H1 (cell line): ENCODE measurements around the gene SPIRE1. TPM values are rescaled to one million over a fixed set of nuclear protein-coding genes. Genes with fewer than 3 reads are reported as not detected.

Experiments
- CTCF ChIA-PET: fragments of 300-600 bp; sonication (Branson Sonifier 250); formaldehyde crosslinking; loops from one replicate; lab custom pipeline; 2021; ENCODE audit not compliant: partially characterized antibody; lab: Charles Lee
- POLR2A ChIA-PET: fragments of 300-600 bp; sonication (Branson Sonifier 250); formaldehyde crosslinking; loops from one replicate; lab custom pipeline; 2021; ENCODE audit warnings: inconsistent platforms; ENCODE audit not compliant: partially characterized antibody; lab: Charles Lee
- DNase-seq, 2 experiments: peaks; one replicate each; pipeline versions ENCODE4 v3.0.0 to v3.0.0-alpha.2; 2010 to 2022; ENCODE audit warnings: low spot score in 2 of 2, low read depth in 1 of 2, mixed read lengths in 1 of 2
- FAIRE-seq: peaks from 2 replicates; lab custom pipeline; 2011; peaks lifted over from hg19 to GRCh38; lab: Jason Lieb, UNC
- H2AFZ ChIP-seq: 2 replicates; pipeline ENCODE4 v1.8.1; 2012; ENCODE audit warnings: low read length, inconsistent platforms
- H2AK5ac ChIP-seq: 2 replicates; pipeline ENCODE4 v1.6.1; 2013; ENCODE audit warnings: low read depth, low read length
- H2BK120ac ChIP-seq: replicated peaks from 2 replicates; pipeline ENCODE3; 2013; ENCODE audit warnings: low read depth, low read length, inconsistent platforms
- H2BK12ac ChIP-seq: 2 replicates; pipeline ENCODE4 v1.6.1; 2013; ENCODE audit warnings: low read depth, low read length
- H2BK15ac ChIP-seq: 2 replicates; pipeline ENCODE4 v1.6.1; 2013; ENCODE audit warnings: low read length
- H2BK20ac ChIP-seq: 2 replicates; pipeline ENCODE4 v1.6.1; 2013; ENCODE audit warnings: low read length
- H2BK5ac ChIP-seq: 2 replicates; pipeline ENCODE4 v1.6.1; 2013; ENCODE audit warnings: low read depth, low read length
- H3K14ac ChIP-seq: 2 replicates; pipeline ENCODE4 v1.6.1; 2013; ENCODE audit warnings: inconsistent platforms; ENCODE audit not compliant: insufficient read length
- H3K18ac ChIP-seq: 2 replicates; pipeline ENCODE4 v1.6.1; 2013; ENCODE audit warnings: low read length; ENCODE audit errors: extremely low read depth
- H3K23ac ChIP-seq: 2 replicates; pipeline ENCODE4 v1.6.1; 2013; ENCODE audit warnings: inconsistent platforms; ENCODE audit not compliant: insufficient read length
- H3K23me2 ChIP-seq: 2 replicates; pipeline ENCODE4 v1.6.1; 2013; ENCODE audit warnings: low read depth, low read length
- H3K27ac ChIP-seq: 2 replicates; pipeline ENCODE4 v1.6.1; 2011; ENCODE audit warnings: low read depth, low read length, inconsistent platforms
- H3K27me3 ChIP-seq, 4 experiments: replicated peaks in 1 of 4; 1 replicate in 1 of 4; 2 replicates in 3 of 4; pipeline versions ENCODE4 v1.6.1 to v1.8.1; 2011 to 2013; ENCODE audit warnings: low read length in 3 of 4, mild to moderate bottlenecking in 3 of 4, inconsistent platforms in 2 of 4, mixed read lengths in 2 of 4, moderate library complexity in 1 of 4; ENCODE audit not compliant: control insufficient read depth in 3 of 4, insufficient read depth in 3 of 4; ENCODE audit errors: extremely low read depth in 1 of 4
- H3K36me3 ChIP-seq, 4 experiments: 2 replicates each; pipeline versions ENCODE4 v1.6.1 to v1.8.1; 2011 to 2013; ENCODE audit warnings: mild to moderate bottlenecking in 4 of 4, low read length in 3 of 4, moderate library complexity in 2 of 4, control low read depth in 1 of 4, inconsistent platforms in 1 of 4; ENCODE audit not compliant: insufficient read depth in 4 of 4, control insufficient read depth in 2 of 4
- H3K4ac ChIP-seq: replicated peaks from 2 replicates; pipeline ENCODE3; 2013; ENCODE audit warnings: low read length, low read depth, mixed read lengths, inconsistent platforms; ENCODE audit not compliant: insufficient read length
- H3K4me1 ChIP-seq, 4 experiments: replicated peaks in 1 of 4; 1 replicate in 1 of 4; 2 replicates in 3 of 4; pipeline versions ENCODE4 v1.6.1 to v1.8.1; 2011 to 2013; ENCODE audit warnings: low read length in 3 of 4, inconsistent platforms in 2 of 4, mixed read lengths in 1 of 4; ENCODE audit not compliant: insufficient read depth in 4 of 4, control insufficient read depth in 3 of 4
- H3K4me2 ChIP-seq, 2 experiments: 2 replicates each; pipeline versions ENCODE4 v1.6.1 to v1.8.1; 2011 to 2013; ENCODE audit warnings: low read depth in 2 of 2, low read length in 2 of 2, control low read depth in 1 of 2, inconsistent platforms in 1 of 2, mild to moderate bottlenecking in 1 of 2; ENCODE audit not compliant: insufficient read depth in 1 of 2
- H3K4me3 ChIP-seq, 4 experiments: fragments of 200-600, 300-600 bp in 1 of 4; sonication (generic), shearing (Covaris generic), sonication (Bioruptor Twin) in 1 of 4; 2 replicates each; pipeline versions ENCODE4 v1.5.1 to v1.8.1; 2011 to 2016; ENCODE audit warnings: low read length in 4 of 4, low read depth in 3 of 4, control low read depth in 2 of 4, inconsistent platforms in 2 of 4, mild to moderate bottlenecking in 2 of 4, mixed read lengths in 1 of 4, moderate library complexity in 1 of 4; ENCODE audit not compliant: insufficient read depth in 2 of 4; ENCODE audit errors: extremely low read depth in 1 of 4
- H3K56ac ChIP-seq: replicated peaks from 2 replicates; pipeline ENCODE3; 2013; ENCODE audit warnings: low read depth, mild to moderate bottlenecking, mixed read lengths, low read length, inconsistent platforms; ENCODE audit not compliant: insufficient read length
- H3K79me1 ChIP-seq: 2 replicates; pipeline ENCODE4 v1.6.1; 2013; ENCODE audit warnings: low read depth, low read length, control low read depth
- H3K79me2 ChIP-seq, 2 experiments: 2 replicates each; pipeline versions ENCODE4 v1.6.1 to v1.8.1; 2012 to 2013; ENCODE audit warnings: low read length in 2 of 2, mild to moderate bottlenecking in 2 of 2, inconsistent platforms in 1 of 2; ENCODE audit not compliant: insufficient read depth in 2 of 2, control insufficient read depth in 1 of 2
- H3K9ac ChIP-seq, 4 experiments: replicated peaks in 1 of 4; 1 replicate in 1 of 4; 2 replicates in 3 of 4; pipeline versions ENCODE4 v1.6.1 to v1.8.1; 2011 to 2013; ENCODE audit warnings: low read depth in 3 of 4, low read length in 3 of 4, control low read depth in 2 of 4, mild to moderate bottlenecking in 2 of 4, moderate library complexity in 2 of 4, inconsistent platforms in 1 of 4; ENCODE audit errors: extremely low read depth in 1 of 4
- H3K9me3 ChIP-seq, 2 experiments: 2 replicates each; pipeline versions ENCODE4 v1.6.1 to v1.8.1; 2012 to 2013; ENCODE audit warnings: mild to moderate bottlenecking in 2 of 2, moderate library complexity in 2 of 2, control low read depth in 1 of 2, inconsistent platforms in 1 of 2, low read depth in 1 of 2, low read length in 1 of 2, mixed read lengths in 1 of 2; ENCODE audit not compliant: insufficient read depth in 2 of 2
- H4K20me1 ChIP-seq, 2 experiments: replicated peaks in 1 of 2; 2 replicates each; pipeline versions ENCODE3 to v1.8.1; 2011 to 2013; ENCODE audit warnings: inconsistent platforms in 2 of 2, low read length in 2 of 2, mild to moderate bottlenecking in 1 of 2; ENCODE audit not compliant: insufficient read depth in 2 of 2, control insufficient read depth in 1 of 2
- H4K5ac ChIP-seq: 2 replicates; pipeline ENCODE4 v1.6.1; 2013; ENCODE audit warnings: low read length, low read depth, mixed read lengths, inconsistent platforms; ENCODE audit not compliant: insufficient read length
- H4K8ac ChIP-seq: 2 replicates; pipeline ENCODE4 v1.8.0; 2013; ENCODE audit warnings: mild to moderate bottlenecking, moderate library complexity, low read length, inconsistent platforms; ENCODE audit not compliant: insufficient read depth; ENCODE audit errors: extremely low read depth
- H4K91ac ChIP-seq: replicated peaks from 2 replicates; pipeline ENCODE3; 2013; ENCODE audit warnings: low read length, mixed read lengths, inconsistent platforms; ENCODE audit not compliant: insufficient read length
- CHD2 ChIP-seq: IDR thresholded peaks from 2 replicates; pipeline ENCODE4 v1.6.1; 2012; ENCODE audit warnings: low read length, improper control_type of control experiment
- FOSL1 ChIP-seq: IDR thresholded peaks from 2 replicates; pipeline ENCODE4 v1.6.1; 2011; ENCODE audit warnings: mild to moderate bottlenecking, low read depth, low read length, moderate library complexity; ENCODE audit not compliant: insufficient read depth
- ZNF274 ChIP-seq: IDR thresholded peaks from 2 replicates; pipeline ENCODE4 v1.7.0; 2012; ENCODE audit warnings: low read length, borderline replicate concordance; ENCODE audit errors: extremely low read depth
- WGBS, 2 experiments: shearing (Covaris generic) in 1 of 2; methylation state at CpG; one replicate each; pipeline versions ENCODE4 v1.1.6 to v1.1.7; 2013 to 2015; ENCODE audit warnings: low lambda C conversion rate in 2 of 2, mixed read lengths in 2 of 2, inconsistent platforms in 1 of 2, low coverage in 1 of 2, missing lambda C conversion rate in 1 of 2; ENCODE audit not compliant: insufficient replicate concordance in 2 of 2, insufficient coverage in 1 of 2, insufficient read length in 1 of 2; ENCODE audit errors: extremely low coverage in 1 of 2, missing lambda C conversion rate in 1 of 2; 5-methylcytosine and 5-hydroxymethylcytosine counted together
- polyA plus RNA-seq, 7 experiments: library from polyadenylated mRNA; depleted of rRNA in 3 of 7; stranded (reverse) in 5 of 7; unstranded in 2 of 7; fragments of >200 nt in 5 of 7; fragments of 200-250 nt in 2 of 7; gene quantifications; 1 replicate in 5 of 7; 2 replicates in 1 of 7; 4 replicates in 1 of 7; pipeline versions ENCODE4 v1.2.1 to v1.2.3, GENCODE V29; 2011 to 2013; ENCODE audit warnings: missing spikeins in 2 of 7, mixed read lengths in 2 of 7
- total RNA-seq: library from RNA; stranded (reverse); fragmentation: NEBNext Ultra II Directional; extraction: Animal tissue kit (Norgen Biotek cat#: 25700); gene quantifications from 2 replicates; pipeline ENCODE4 v1.2.1, GENCODE V29; 2021

The SPIRE1 gene
- total and polyA plus RNA-seq, 2 of the 8 experiments (the other 6 are each of a cell fraction or from before 2014, with no cell fraction given), result 6.0 to 21.5 TPM

- no peak overlapping the region for H4K5ac ChIP-seq
- H4K8ac ChIP-seq, result no peak overlapping the region
- H3K4ac ChIP-seq, result no peak overlapping the region
- no peak overlapping the region for H2AK5ac ChIP-seq
- H2BK12ac ChIP-seq, result no peak overlapping the region
- no peak overlapping the region for H4K91ac ChIP-seq
- H3K23ac ChIP-seq, result no peak overlapping the region
- peaks cover 4% of the 10 kb centered on the region; the same call in 1 of the 2 replicates for H3K23me2 ChIP-seq
- H2BK20ac ChIP-seq, result no peak overlapping the region
- no peak for FAIRE-seq
- peaks cover 0 to 8% of the 10 kb centered on the region in 2 experiments; a peak in 3 of 4 replicates for H3K79me2 ChIP-seq
- H3K9ac ChIP-seq, result no peak overlapping the region
- peaks cover 0 to 7% (median 2%) of the 10 kb centered on the region in 4 experiments; a peak in 5 of 7 replicates for H3K4me1 ChIP-seq
- H2AFZ ChIP-seq, result no peak overlapping the region
- no peak overlapping the region for H2BK120ac ChIP-seq
- no peak for DNase-seq
- no peaks in the 10 kb centered on the region for H3K79me1 ChIP-seq
- H2BK5ac ChIP-seq, result no peak overlapping the region
- ChIA-PET CTCF (interaction anchor here (2.1 to 7.0 kb wide), 2 partner anchors 13 to 135 kb away, joined by 4 to 55 read pairs; no protein-coding TSS in a partner anchor), POLR2A (no interaction called here)
- no peaks in the 10 kb centered on the region for H3K9me3 ChIP-seq
- no peak overlapping the region for H3K56ac ChIP-seq
- H3K27ac ChIP-seq, result no peak overlapping the region
- WGBS, 2 experiments, result 91% methylated on average over 3 of the region's 3 CpGs; no CpG with 5 or more reads in 1 of the 2 experiments
- no peaks in the 10 kb centered on the region for H3K36me3 ChIP-seq
- no peak overlapping the region for H3K4me2 ChIP-seq
- no peak overlapping the region for H3K4me3 ChIP-seq
- H2BK15ac ChIP-seq, result no peak overlapping the region
- peaks cover 0 to 18% (median 15%) of the 10 kb centered on the region in 4 experiments; a peak in 6 of 7 replicates for H3K27me3 ChIP-seq
- H3K14ac ChIP-seq, result no peak overlapping the region
- H4K20me1 ChIP-seq, result no peaks in the 10 kb centered on the region
- no peak overlapping the region for H3K18ac ChIP-seq
- TF ChIP-seq CHD2 (no peak), FOSL1 (no peak), ZNF274 (no peak)
Measured at GRCh38 chr18:12405066-12405465, 252.8 kb downstream of the SPIRE1 start.
